GM12873 (cell line): ENCODE measurements around the gene DMBX1.

Experiments used
- CTCF ChIP-seq: IDR thresholded peaks from 2 replicates; pipeline ENCODE4 v1.5.1; 2012; ENCODE audit warnings: low read depth, mild to moderate bottlenecking, moderate library complexity, low read length, control low read depth; ENCODE audit not compliant: insufficient read depth; ENCODE audit errors: missing control alignments

Gene DMBX1

GRCh38 chr1:46461017-46461808, 28.4 kb upstream of the DMBX1 start:
- no peak for TF ChIP-seq CTCF

GRCh38 chr1:46461809-46462448, 27.7 kb upstream of the DMBX1 start:
- no peak for TF ChIP-seq CTCF

GRCh38 chr1:46464013-46464548, 25.6 kb upstream of the DMBX1 start:
- TF ChIP-seq CTCF = no peak

- no peak for TF ChIP-seq CTCF
These were observed 24.7 kb upstream of the DMBX1 start for GRCh38 chr1:46464915-46465314.

- no peak for TF ChIP-seq CTCF
These were observed 23.6 kb upstream of the DMBX1 start for GRCh38 chr1:46465981-46466476.

GRCh38 chr1:46466477-46467182, 23.0 kb upstream of the DMBX1 start:
- no peak for TF ChIP-seq CTCF

- TF ChIP-seq CTCF = no peak
These were observed 22.5 kb upstream of the DMBX1 start for GRCh38 chr1:46467183-46467504.
